MCF 10A (cell line): ENCODE measurements around the gene SIDT1. TPM values are rescaled to one million over a fixed set of nuclear protein-coding genes. Genes with fewer than 3 reads are reported as not detected.
A peak's percentile ranks its signal among the peaks of the same experiment; 100 is the strongest.

Experiments
- BruUV-seq: library from RNA; stranded (reverse); fragments of 400-500 nt; replicated peaks from 2 replicates; lab custom pipeline; 2021; lab: Mats Ljungman, UMichigan
- CTCF ChIA-PET: fragments of 300-600 bp; sonication (Branson Sonifier 250); formaldehyde crosslinking; extraction: SDS; loops from one replicate; lab custom pipeline; 2021; ENCODE audit warnings: antibody characterized with exemption, inconsistent platforms; lab: Yijun Ruan, JAX
- POLR2A ChIA-PET: fragments of 300-600, 350-650 bp; sonication (Branson Sonifier 250); formaldehyde crosslinking; extraction: SDS; loops from one replicate; lab custom pipeline; 2020; ENCODE audit warnings: antibody characterized with exemption, inconsistent platforms; lab: Yijun Ruan, JAX
- DNase-seq: peaks from one replicate; pipeline ENCODE4 v3.0.0-alpha.2; 2018; ENCODE audit not compliant: unreplicated experiment
- H3K27ac Mint-ChIP-seq: one replicate; pipeline ENCODE4 v1.8.0; 2022; ENCODE audit warnings: mild to moderate bottlenecking, low read depth, mixed read lengths; ENCODE audit not compliant: unreplicated experiment
- H3K27me3 Mint-ChIP-seq: one replicate; pipeline ENCODE4 v1.8.0; 2022; ENCODE audit warnings: mixed read lengths; ENCODE audit not compliant: insufficient read depth, unreplicated experiment
- H3K36me3 Mint-ChIP-seq: one replicate; pipeline ENCODE4 v1.8.0; 2022; ENCODE audit warnings: mild to moderate bottlenecking, moderate library complexity, mixed read lengths; ENCODE audit not compliant: insufficient read depth, unreplicated experiment
- H3K4me1 Mint-ChIP-seq: one replicate; pipeline ENCODE4 v1.8.0; 2022; ENCODE audit warnings: mixed read lengths; ENCODE audit not compliant: insufficient read depth, unreplicated experiment
- H3K4me3 Mint-ChIP-seq: one replicate; pipeline ENCODE4 v1.8.0; 2022; ENCODE audit warnings: mild to moderate bottlenecking, moderate library complexity, mixed read lengths; ENCODE audit not compliant: unreplicated experiment
- H3K9me3 Mint-ChIP-seq: one replicate; pipeline ENCODE4 v1.8.0; 2022; ENCODE audit warnings: mixed read lengths; ENCODE audit not compliant: unreplicated experiment
- CTCF ChIP-seq: fragments of 200-600 bp; IDR thresholded peaks from one replicate; pipeline ENCODE4 v1.8.0; 2022; ENCODE audit warnings: antibody characterized with exemption, mild to moderate bottlenecking; ENCODE audit not compliant: unreplicated experiment
- intact Hi-C: fragments of 100-400 bp; cut with micrococcal nuclease; formaldehyde crosslinking; loops from 2 replicates; pipeline ENCODE4 v1.14.1; 2022
- total RNA-seq: library from RNA; stranded (reverse); gene quantifications from 2 replicates; pipeline ENCODE4 v1.2.3, GENCODE V29; 2022

The SIDT1 gene
- total RNA-seq, 1 experiment from 2014 or later, result 0.28 TPM

- Mint-ChIP-seq H3K27ac (peak overlapping the region; percentile 11), H3K36me3 (no peaks in the 10 kb centered on the region), H3K27me3 (peaks cover 55% of the 10 kb centered on the region), H3K9me3 (no peaks in the 10 kb centered on the region), H3K4me1 (peaks cover 26% of the 10 kb centered on the region), H3K4me3 (peak overlapping the region; percentile 83)
- no peak for TF ChIP-seq CTCF
- POLR2A ChIA-PET, result interaction anchor here (4.7 kb wide), 1 partner anchor 18 kb away, joined by 46 read pairs; the partner anchor contains the start of gene SPICE1
- BruUV-seq, result no TSS peak
- DNase-seq, result no peak
- CTCF ChIA-PET, result interaction anchor here (0.7 to 0.8 kb wide), 2 partner anchors 22 to 40 kb away, joined by 3 read pairs; no protein-coding TSS in a partner anchor
- intact Hi-C loops, result no loop called here
Measured at GRCh38 chr3:113533534-113533892, 1.2 kb downstream of the SIDT1 start.

GRCh38 chr3:113534365-113534764, 2.0 kb downstream of the SIDT1 start:
- Mint-ChIP-seq H3K27me3 (peaks cover 46% of the 10 kb centered on the region), H3K9me3 (no peaks in the 10 kb centered on the region), H3K27ac (no peak overlapping the region), H3K4me1 (peaks cover 26% of the 10 kb centered on the region), H3K36me3 (no peaks in the 10 kb centered on the region), H3K4me3 (no peak overlapping the region)
- POLR2A ChIA-PET, result interaction anchor here (4.7 kb wide), 1 partner anchor 19 kb away, joined by 46 read pairs; the partner anchor contains the start of gene SPICE1
- intact Hi-C loops, result no loop called here
- TF ChIP-seq CTCF, result no peak
- no peak for DNase-seq
- CTCF ChIA-PET, result interaction anchor here (0.6 kb wide), 1 partner anchor 19 kb away, joined by 3 read pairs; no protein-coding TSS in a partner anchor
- no TSS peak for BruUV-seq

- Mint-ChIP-seq H3K4me3 (no peak overlapping the region), H3K27ac (peak overlapping the region; percentile 66), H3K27me3 (peaks cover 35% of the 10 kb centered on the region), H3K36me3 (no peaks in the 10 kb centered on the region), H3K4me1 (peaks cover 26% of the 10 kb centered on the region), H3K9me3 (no peaks in the 10 kb centered on the region)
- BruUV-seq, result no TSS peak
- ChIA-PET CTCF (interaction anchor here (0.6 to 1.2 kb wide), 3 partner anchors 78 to 158 kb away, joined by 3 to 4 read pairs (median 3); no protein-coding TSS in a partner anchor), POLR2A (interaction anchor here (0.6 to 4.7 kb wide), 4 partner anchors 11 to 37 kb away, joined by 3 to 46 read pairs (median 4); partner anchors contain the start of gene SPICE1)
- intact Hi-C loops, result no loop called here
- TF ChIP-seq CTCF, result no peak
- DNase-seq, result no peak
Measured at GRCh38 chr3:113535898-113536297, 3.5 kb downstream of the SIDT1 start.

GRCh38 chr3:113536627-113537101, 4.3 kb downstream of the SIDT1 start:
- TF ChIP-seq CTCF, result no peak
- Mint-ChIP-seq H3K4me3 (no peak overlapping the region), H3K36me3 (no peaks in the 10 kb centered on the region), H3K9me3 (no peaks in the 10 kb centered on the region), H3K4me1 (peaks cover 26% of the 10 kb centered on the region), H3K27ac (peak overlapping the region; percentile 66), H3K27me3 (peaks cover 27% of the 10 kb centered on the region)
- ChIA-PET CTCF (interaction anchor here (0.6 to 1.3 kb wide), 7 partner anchors 21 to 521 kb away, joined by 3 to 4 read pairs (median 3); no protein-coding TSS in a partner anchor), POLR2A (interaction anchor here (0.6 to 4.7 kb wide), 5 partner anchors 11 to 42 kb away, joined by 3 to 46 read pairs (median 4); partner anchors contain the start of gene SPICE1)
- intact Hi-C loops, result no loop called here
- no TSS peak for BruUV-seq
- DNase-seq, result peak; percentile 86
